ENCODE data around the gene LRFN2.

LRFN2 gene

GRCh38 chr6:40342723-40343122 lies 244.4 kb downstream of the LRFN2 start:
- no peak for DNase-seq

DNA sequence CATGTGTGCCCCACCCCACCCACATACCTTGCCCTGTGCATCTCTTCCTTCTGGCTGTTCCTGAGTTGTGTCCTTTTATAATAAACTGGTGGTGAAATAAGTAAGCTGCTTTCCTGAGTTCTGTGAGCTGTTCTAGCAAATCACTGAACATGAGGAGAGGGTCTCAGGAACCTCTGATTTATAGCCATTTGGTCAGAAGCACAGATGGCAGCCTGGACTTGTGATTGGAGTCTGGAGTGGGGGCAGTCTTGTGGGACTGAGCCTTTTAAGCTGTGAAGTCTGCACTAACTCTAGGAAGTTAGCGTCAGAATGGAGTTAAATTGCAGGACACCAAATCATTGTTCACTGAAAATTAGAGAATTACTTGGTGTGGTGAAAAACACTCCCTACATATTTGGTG lies 245.4 kb downstream of the LRFN2 start:
- DNase-seq, result no peak
